ENCODE data around the gene PAFAH1B2. TPM values are rescaled to one million over a fixed set of nuclear protein-coding genes. Genes with fewer than 3 reads are reported as not detected.
"Not testable (repeated sequence)": the region's sequence is repeated elsewhere in the genome, so short reads cannot be mapped to it uniquely, and the experiment has no call there.

The PAFAH1B2 gene
- total RNA-seq, 4 donors from 2014 or later = 50.3 to 82.3 (median 63.2) TPM

GRCh38 chr11:117182551-117182935 lies 38.5 kb downstream of the PAFAH1B2 start:
- Histone ChIP-seq H3K9me3 (no peaks in the 10 kb centered on the region), H3K4me3 (no peak overlapping the region), H3K27ac (no peak overlapping the region), H3K27me3 (no peaks in the 10 kb centered on the region), H3K36me3 (peaks cover 0 to 60% of the 10 kb centered on the region in 2 donors), H3K4me1 (peaks cover 0 to 56% (median 25%) of the 10 kb centered on the region in 3 donors)
- no peak for TF ChIP-seq POLR2A (IDR thresholded peaks at IDR 0.05)
- no peak for TF ChIP-seq POLR2AphosphoS5 (IDR thresholded peaks at IDR 0.05)
- TF ChIP-seq EP300 (IDR thresholded peaks at IDR 0.05) = no peak
- no peak for TF ChIP-seq CTCF (IDR thresholded peaks at IDR 0.05)
- WGBS, 2 donors (ENCODE audit: low coverage in 1 of 2) = 90 to 100% methylated on average over 3 of the region's 10 CpGs
- no peak for ATAC-seq

- not testable (repeated sequence) for H3K4me3 ChIP-seq, H3K27ac ChIP-seq, H3K9me3 ChIP-seq, ATAC-seq, H3K27me3 ChIP-seq
- Histone ChIP-seq H3K4me1 (peaks cover 0 to 53% (median 20%) of the 10 kb centered on the region in 3 donors), H3K36me3 (peaks cover 0 to 66% of the 10 kb centered on the region in 2 donors)
- 96 to 100% methylated on average over 2 to 7 of the region's 13 CpGs for WGBS, 2 donors (ENCODE audit: low coverage in 1 of 2)
Measured at GRCh38 chr11:117183178-117183577, 39.1 kb downstream of the PAFAH1B2 start.

- no peaks in the 10 kb centered on the region for H3K9me3 ChIP-seq
- H3K27ac ChIP-seq = no peak overlapping the region
- no peak for ATAC-seq
- H3K4me3 ChIP-seq = no peak overlapping the region
- WGBS, 2 donors (ENCODE audit: low coverage in 1 of 2) = 76 to 95% methylated on average over 3 to 8 of the region's 11 CpGs
- peaks cover 0 to 50% (median 20%) of the 10 kb centered on the region in 3 donors for H3K4me1 ChIP-seq
- peaks cover 0 to 73% of the 10 kb centered on the region in 2 donors for H3K36me3 ChIP-seq
- TF ChIP-seq POLR2A (IDR thresholded peaks at IDR 0.05) (no peak), CTCF (IDR thresholded peaks at IDR 0.05) (no peak), POLR2AphosphoS5 (IDR thresholded peaks at IDR 0.05) (no peak), EP300 (IDR thresholded peaks at IDR 0.05) (no peak)
- no peaks in the 10 kb centered on the region for H3K27me3 ChIP-seq
Measured at GRCh38 chr11:117183724-117184349, 39.8 kb downstream of the PAFAH1B2 start.

GRCh38 chr11:117185736-117186430 lies 41.8 kb downstream of the PAFAH1B2 start:
- H3K36me3 ChIP-seq = peaks cover 0 to 93% of the 10 kb centered on the region in 2 donors
- WGBS, 2 donors (ENCODE audit: low coverage in 1 of 2) = 70 to 92% methylated on average over 2 to 4 of the region's 5 CpGs

GRCh38 chr11:117186431-117186761 lies 42.3 kb downstream of the PAFAH1B2 start:
- ATAC-seq = no peak
- Histone ChIP-seq H3K4me3 (no peak overlapping the region), H3K36me3 (peaks cover 0 to 98% of the 10 kb centered on the region in 2 donors), H3K27ac (peak overlapping the region in 2 of 4 donors; percentile 5 to 31), H3K9me3 (no peaks in the 10 kb centered on the region), H3K4me1 (peaks cover 0 to 30% (median 2%) of the 10 kb centered on the region in 3 donors), H3K27me3 (no peaks in the 10 kb centered on the region)
- TF ChIP-seq POLR2A (IDR thresholded peaks at IDR 0.05) = no peak
- no peak for TF ChIP-seq EP300 (IDR thresholded peaks at IDR 0.05)
- no peak for TF ChIP-seq CTCF (IDR thresholded peaks at IDR 0.05)
- no peak for TF ChIP-seq POLR2AphosphoS5 (IDR thresholded peaks at IDR 0.05)
- 100% methylated on average over 2 of the region's 4 CpGs; no CpG with 5 or more reads in 1 of the 2 donors for WGBS, 2 donors (ENCODE audit: low coverage in 1 of 2)

More at GRCh38 chr11:117185736-117186430, 41.8 kb downstream of the PAFAH1B2 start:
- H3K27me3 ChIP-seq = no peaks in the 10 kb centered on the region
- no peak for ATAC-seq
- H3K4me1 ChIP-seq = peaks cover 0 to 35% (median 7%) of the 10 kb centered on the region in 3 donors
- H3K4me3 ChIP-seq = no peak overlapping the region
- no peaks in the 10 kb centered on the region for H3K9me3 ChIP-seq
- H3K27ac ChIP-seq = peak overlapping the region in 1 of 4 donors; percentile 31
- TF ChIP-seq POLR2A (IDR thresholded peaks at IDR 0.05) = no peak
- TF ChIP-seq POLR2AphosphoS5 (IDR thresholded peaks at IDR 0.05) = no peak
- no peak for TF ChIP-seq CTCF (IDR thresholded peaks at IDR 0.05)
- TF ChIP-seq EP300 (IDR thresholded peaks at IDR 0.05) = no peak

All from gastroesophageal sphincter (tissue), 4 donors.